Neural progenitor cell (in vitro differentiated cells): ENCODE data around the gene PHOX2B. TPM values are rescaled to one million over a fixed set of nuclear protein-coding genes. Genes with fewer than 3 reads are reported as not detected.

ENCODE experiments used
- DNase-seq: peaks from one replicate; pipeline ENCODE4 v3.0.0-alpha.2; 2016; ENCODE audit warnings: low spot score
- H2AFZ ChIP-seq: fragments of 200-600 bp; sonication (generic); replicated peaks from 2 replicates; pipeline ENCODE4 v1.6.1; 2016; ENCODE audit warnings: antibody characterized with exemption
- H3F3A ChIP-seq: fragments of 200-600 bp; sonication (generic); 2 replicates; pipeline ENCODE4 v1.6.1; 2016; ENCODE audit warnings: antibody characterized with exemption, low read depth
- H3K27ac ChIP-seq: fragments of 200-600 bp; sonication (generic); 2 replicates; pipeline ENCODE4 v1.5.1; 2016; ENCODE audit warnings: mild to moderate bottlenecking
- H3K27me3 ChIP-seq: fragments of 200-600 bp; sonication (generic); 2 replicates; pipeline ENCODE4 v1.6.1; 2016; ENCODE audit warnings: mild to moderate bottlenecking, moderate library complexity
- H3K36me3 ChIP-seq: fragments of 200-600 bp; sonication (generic); 2 replicates; pipeline ENCODE4 v1.5.1; 2016
- H3K4me1 ChIP-seq: fragments of 200-600 bp; sonication (generic); 2 replicates; pipeline ENCODE4 v1.6.1; 2016; ENCODE audit warnings: mixed run types
- H3K4me2 ChIP-seq: fragments of 200-600 bp; sonication (generic); 2 replicates; pipeline ENCODE4 v1.6.1; 2016
- H3K4me3 ChIP-seq: fragments of 200-600 bp; sonication (generic); 2 replicates; pipeline ENCODE4 v1.5.1; 2016
- H3K79me2 ChIP-seq: fragments of 200-600 bp; sonication (generic); 2 replicates; pipeline ENCODE4 v1.6.1; 2016; ENCODE audit warnings: low read depth
- H3K9ac ChIP-seq: fragments of 200-600 bp; sonication (generic); 2 replicates; pipeline ENCODE4 v1.6.1; 2016
- H3K9me3 ChIP-seq: fragments of 200-600 bp; sonication (generic); 2 replicates; pipeline ENCODE4 v1.5.1; 2016; ENCODE audit warnings: low read depth
- H4K20me1 ChIP-seq: fragments of 200-600 bp; sonication (generic); 2 replicates; pipeline ENCODE4 v1.6.1; 2016; ENCODE audit warnings: low read depth
- H3K27ac Mint-ChIP-seq: 3 replicates; pipeline ENCODE4 v1.8.0; 2021; ENCODE audit warnings: mixed read lengths
- H3K27me3 Mint-ChIP-seq: 2 replicates; pipeline ENCODE4 v1.8.0; 2022; ENCODE audit warnings: low read depth, mild to moderate bottlenecking, inconsistent platforms, moderate library complexity, mixed read lengths; ENCODE audit not compliant: insufficient read depth
- H3K36me3 Mint-ChIP-seq: 3 replicates; pipeline ENCODE4 v1.8.0; 2021; ENCODE audit warnings: mixed read lengths
- H3K4me1 Mint-ChIP-seq: 3 replicates; pipeline ENCODE4 v1.8.0; 2021; ENCODE audit warnings: mixed read lengths
- H3K4me3 Mint-ChIP-seq: 3 replicates; pipeline ENCODE4 v1.8.0; 2021; ENCODE audit warnings: mild to moderate bottlenecking, moderate library complexity, mixed read lengths
- H3K9me3 Mint-ChIP-seq: 3 replicates; pipeline ENCODE4 v1.8.0; 2020; ENCODE audit warnings: mixed read lengths
- CTCF ChIP-seq: fragments of 200-600 bp; sonication (generic); IDR thresholded peaks from 2 replicates; pipeline ENCODE4 v1.5.1; 2017; ENCODE audit warnings: antibody characterized with exemption, mild to moderate bottlenecking
- EZH2 ChIP-seq: fragments of 200-600 bp; sonication (generic); IDR thresholded peaks from 2 replicates; pipeline ENCODE4 v1.6.1; 2017; ENCODE audit warnings: antibody characterized with exemption, mild to moderate bottlenecking, moderate library complexity
- EZH2phosphoT487 ChIP-seq: fragments of 200-600 bp; sonication (generic); IDR thresholded peaks from 2 replicates; pipeline ENCODE4 v1.6.1; 2017; ENCODE audit warnings: antibody characterized with exemption
- total RNA-seq: library from RNA; depleted of rRNA; stranded (reverse); fragments of >200 nt; gene quantifications from 2 replicates; pipeline ENCODE4 v1.2.3, GENCODE V29; 2015; ENCODE audit warnings: low replicate concordance

Gene PHOX2B
- total RNA-seq, 1 donor from 2014 or later, result not detected

DNA sequence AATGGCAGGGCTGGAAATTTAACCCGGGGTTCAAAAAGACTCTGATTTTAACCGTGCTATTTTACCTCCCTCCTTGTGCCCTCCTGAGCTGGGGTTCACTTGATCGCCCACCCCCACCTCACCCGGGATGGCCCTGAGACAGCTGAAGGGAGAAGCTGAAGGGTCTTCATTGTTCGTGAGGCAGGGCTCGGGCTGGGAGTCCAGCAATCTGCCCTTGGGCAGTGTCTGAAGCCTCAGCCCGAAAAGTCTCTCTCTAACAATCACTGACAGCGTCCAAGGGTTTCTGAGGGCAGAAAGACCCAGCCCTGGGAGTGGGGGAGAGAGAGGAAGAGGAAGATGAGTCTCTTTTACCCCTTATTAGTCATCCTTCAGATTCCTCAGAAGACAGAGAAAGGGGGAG is 39.4 kb upstream of the PHOX2B start:
- H3K27me3 Mint-ChIP-seq, result no peaks in the 10 kb centered on the region
- H3K36me3 Mint-ChIP-seq, result no peaks in the 10 kb centered on the region
- no peak for DNase-seq
- H3K27ac ChIP-seq, result no peak overlapping the region
- H3K9me3 Mint-ChIP-seq, result peaks cover 3% of the 10 kb centered on the region
- H3K79me2 ChIP-seq, result no peaks in the 10 kb centered on the region
- H3K4me1 Mint-ChIP-seq, result no peaks in the 10 kb centered on the region
- H2AFZ ChIP-seq, result no peak overlapping the region
- no peaks in the 10 kb centered on the region for H4K20me1 ChIP-seq
- H3K4me1 ChIP-seq, result peaks cover 17% of the 10 kb centered on the region
- TF ChIP-seq CTCF (no peak), EZH2phosphoT487 (no peak), EZH2 (no peak)
- H3K4me2 ChIP-seq, result no peak overlapping the region
- H3K4me3 Mint-ChIP-seq, result no peak overlapping the region
- H3K4me3 ChIP-seq, result no peak overlapping the region
- no peak overlapping the region for H3K27ac Mint-ChIP-seq
- no peak overlapping the region for H3K9ac ChIP-seq
- H3K36me3 ChIP-seq, result no peaks in the 10 kb centered on the region
- peaks cover 6% of the 10 kb centered on the region for H3K27me3 ChIP-seq
- no peaks in the 10 kb centered on the region for H3F3A ChIP-seq
- H3K9me3 ChIP-seq, result no peaks in the 10 kb centered on the region

GRCh38 chr4:41785665-41786064 is 37.1 kb upstream of the PHOX2B start:
- Mint-ChIP-seq H3K27me3 (peaks cover 3% of the 10 kb centered on the region), H3K9me3 (peaks cover 2% of the 10 kb centered on the region), H3K4me3 (no peak overlapping the region), H3K36me3 (no peaks in the 10 kb centered on the region), H3K27ac (no peak overlapping the region), H3K4me1 (no peaks in the 10 kb centered on the region)
- H3K4me1 ChIP-seq, result peaks cover 17% of the 10 kb centered on the region
- no peak overlapping the region for H3K4me3 ChIP-seq
- no peaks in the 10 kb centered on the region for H3F3A ChIP-seq
- no peaks in the 10 kb centered on the region for H3K36me3 ChIP-seq
- no peak overlapping the region for H2AFZ ChIP-seq
- H3K27me3 ChIP-seq, result peaks cover 6% of the 10 kb centered on the region
- no peaks in the 10 kb centered on the region for H3K9me3 ChIP-seq
- H3K9ac ChIP-seq, result no peak overlapping the region
- no peak overlapping the region for H3K27ac ChIP-seq
- H3K79me2 ChIP-seq, result no peaks in the 10 kb centered on the region
- no peak overlapping the region for H3K4me2 ChIP-seq
- TF ChIP-seq CTCF (no peak), EZH2 (no peak), EZH2phosphoT487 (no peak)
- DNase-seq, result no peak
- H4K20me1 ChIP-seq, result no peaks in the 10 kb centered on the region

DNA sequence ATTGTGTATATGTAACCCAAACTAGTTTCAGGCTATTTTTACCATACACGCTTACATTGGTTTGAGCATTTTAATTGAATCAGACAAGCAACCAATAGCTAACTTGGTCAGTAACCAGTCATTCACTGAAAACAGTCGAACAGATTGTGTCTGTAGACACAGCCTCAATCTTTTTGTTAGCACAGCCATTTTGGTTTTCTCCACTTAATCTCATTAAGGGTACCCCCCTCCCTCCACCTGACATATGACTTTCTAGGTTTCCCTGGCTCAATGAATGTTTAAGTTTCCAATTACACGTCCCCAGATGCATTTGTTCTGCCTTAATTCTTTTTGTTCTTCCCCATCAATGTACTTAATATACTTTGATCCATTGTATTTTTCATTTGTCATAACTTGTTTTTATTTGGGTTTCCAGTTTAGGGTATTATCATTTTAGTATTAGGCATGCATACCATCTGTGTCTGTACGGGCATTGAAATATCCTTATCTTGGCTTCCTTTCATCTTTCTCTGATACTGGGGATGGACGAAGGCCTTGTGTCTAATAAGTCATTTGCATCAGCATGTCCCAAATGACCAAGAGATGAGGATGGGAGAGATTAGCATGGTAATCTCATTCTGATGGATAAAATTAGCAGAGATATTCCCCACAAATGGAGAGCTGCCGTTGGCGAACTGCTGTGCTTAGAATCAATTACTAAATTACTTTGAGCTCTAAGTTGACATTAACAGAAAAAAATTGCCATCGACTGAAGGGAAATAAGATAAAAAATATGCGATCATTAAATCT is 35.9 kb upstream of the PHOX2B start:
- Mint-ChIP-seq H3K4me1 (no peaks in the 10 kb centered on the region), H3K4me3 (no peak overlapping the region), H3K36me3 (no peaks in the 10 kb centered on the region), H3K27me3 (peaks cover 3% of the 10 kb centered on the region), H3K9me3 (no peaks in the 10 kb centered on the region), H3K27ac (no peak overlapping the region)
- Histone ChIP-seq H2AFZ (no peak overlapping the region), H3F3A (no peaks in the 10 kb centered on the region), H3K79me2 (no peaks in the 10 kb centered on the region), H3K4me2 (no peak overlapping the region), H4K20me1 (no peaks in the 10 kb centered on the region), H3K27ac (no peak overlapping the region), H3K36me3 (no peaks in the 10 kb centered on the region), H3K9ac (no peak overlapping the region), H3K4me1 (peaks cover 17% of the 10 kb centered on the region), H3K9me3 (no peaks in the 10 kb centered on the region), H3K27me3 (peaks cover 6% of the 10 kb centered on the region), H3K4me3 (no peak overlapping the region)
- TF ChIP-seq EZH2 (no peak), CTCF (no peak), EZH2phosphoT487 (no peak)
- no peak for DNase-seq
